ENCODE measurements around the gene PRELID3B. TPM values are rescaled to one million over a fixed set of nuclear protein-coding genes. Genes with fewer than 3 reads are reported as not detected.
A peak's percentile ranks its signal among the peaks of the same experiment; 100 is the strongest.

The PRELID3B gene
- total and polyA plus RNA-seq, 2 of the 13 experiments (the other 11 are each of a cell fraction or from before 2014, with no cell fraction given): 23.3 to 42.6 TPM

DNA sequence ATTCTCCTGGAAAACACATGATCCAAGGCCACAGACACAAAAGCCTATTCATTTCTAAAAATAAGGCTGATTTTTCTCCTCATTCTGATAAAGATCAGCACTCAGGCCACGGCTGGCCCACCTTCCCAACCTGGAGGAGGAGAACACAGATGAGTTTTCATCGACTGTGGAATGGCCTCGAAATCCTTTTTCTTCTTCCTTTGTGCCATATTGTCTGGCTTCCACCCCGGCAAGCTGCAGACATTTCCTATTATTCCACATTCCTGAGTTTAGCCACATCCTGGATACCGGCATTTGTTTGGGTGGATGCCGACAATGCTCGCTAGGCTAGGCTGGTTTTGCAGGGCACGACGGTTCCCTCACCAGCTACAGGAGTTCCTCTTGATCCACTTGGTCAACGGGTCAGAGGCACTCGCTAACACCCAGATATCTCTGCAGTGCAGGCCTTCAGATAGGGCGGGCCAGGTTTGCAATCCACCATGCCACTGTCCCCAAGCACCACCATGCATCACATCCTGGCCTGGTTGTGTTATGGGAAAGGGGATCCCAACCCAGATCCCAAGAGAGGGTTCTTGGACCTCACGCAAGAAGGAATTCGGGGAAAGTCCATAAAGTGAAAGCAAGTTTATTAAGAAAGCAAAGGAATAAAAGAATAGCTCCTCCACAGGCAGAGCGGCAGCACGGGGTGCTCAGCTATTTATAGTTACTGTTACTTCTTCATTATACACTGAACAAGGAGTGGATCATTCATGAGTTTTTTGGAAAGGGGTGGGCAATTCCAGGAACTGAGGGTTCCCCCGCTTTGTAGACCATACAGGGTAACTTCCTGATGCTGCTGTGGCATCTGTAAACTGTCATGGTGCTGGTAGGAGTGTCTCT lies 31.4 kb downstream of the PRELID3B start (continued):
- TF ChIP-seq NR2F1 (CRISPR knock-in tag; IDR thresholded peaks at IDR 0.05): no peak
- TF ChIP-seq, protein P1, sequence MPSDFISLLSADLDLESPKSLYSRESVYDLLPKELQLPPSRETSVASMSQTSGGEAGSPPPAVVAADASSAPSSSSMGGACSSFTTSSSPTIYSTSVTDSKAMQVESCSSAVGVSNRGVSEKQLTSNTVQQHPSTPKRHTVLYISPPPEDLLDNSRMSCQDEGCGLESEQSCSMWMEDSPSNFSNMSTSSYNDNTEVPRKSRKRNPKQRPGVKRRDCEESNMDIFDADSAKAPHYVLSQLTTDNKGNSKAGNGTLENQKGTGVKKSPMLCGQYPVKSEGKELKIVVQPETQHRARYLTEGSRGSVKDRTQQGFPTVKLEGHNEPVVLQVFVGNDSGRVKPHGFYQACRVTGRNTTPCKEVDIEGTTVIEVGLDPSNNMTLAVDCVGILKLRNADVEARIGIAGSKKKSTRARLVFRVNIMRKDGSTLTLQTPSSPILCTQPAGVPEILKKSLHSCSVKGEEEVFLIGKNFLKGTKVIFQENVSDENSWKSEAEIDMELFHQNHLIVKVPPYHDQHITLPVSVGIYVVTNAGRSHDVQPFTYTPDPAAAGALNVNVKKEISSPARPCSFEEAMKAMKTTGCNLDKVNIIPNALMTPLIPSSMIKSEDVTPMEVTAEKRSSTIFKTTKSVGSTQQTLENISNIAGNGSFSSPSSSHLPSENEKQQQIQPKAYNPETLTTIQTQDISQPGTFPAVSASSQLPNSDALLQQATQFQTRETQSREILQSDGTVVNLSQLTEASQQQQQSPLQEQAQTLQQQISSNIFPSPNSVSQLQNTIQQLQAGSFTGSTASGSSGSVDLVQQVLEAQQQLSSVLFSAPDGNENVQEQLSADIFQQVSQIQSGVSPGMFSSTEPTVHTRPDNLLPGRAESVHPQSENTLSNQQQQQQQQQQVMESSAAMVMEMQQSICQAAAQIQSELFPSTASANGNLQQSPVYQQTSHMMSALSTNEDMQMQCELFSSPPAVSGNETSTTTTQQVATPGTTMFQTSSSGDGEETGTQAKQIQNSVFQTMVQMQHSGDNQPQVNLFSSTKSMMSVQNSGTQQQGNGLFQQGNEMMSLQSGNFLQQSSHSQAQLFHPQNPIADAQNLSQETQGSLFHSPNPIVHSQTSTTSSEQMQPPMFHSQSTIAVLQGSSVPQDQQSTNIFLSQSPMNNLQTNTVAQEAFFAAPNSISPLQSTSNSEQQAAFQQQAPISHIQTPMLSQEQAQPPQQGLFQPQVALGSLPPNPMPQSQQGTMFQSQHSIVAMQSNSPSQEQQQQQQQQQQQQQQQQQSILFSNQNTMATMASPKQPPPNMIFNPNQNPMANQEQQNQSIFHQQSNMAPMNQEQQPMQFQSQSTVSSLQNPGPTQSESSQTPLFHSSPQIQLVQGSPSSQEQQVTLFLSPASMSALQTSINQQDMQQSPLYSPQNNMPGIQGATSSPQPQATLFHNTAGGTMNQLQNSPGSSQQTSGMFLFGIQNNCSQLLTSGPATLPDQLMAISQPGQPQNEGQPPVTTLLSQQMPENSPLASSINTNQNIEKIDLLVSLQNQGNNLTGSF (CRISPR knock-in tag; IDR thresholded peaks at IDR 0.05): 0 out of 2 replicates have a peak, but pooled peaks have one; percentile 31
- TF ChIP-seq ZSCAN12 (CRISPR knock-in tag; IDR thresholded peaks at IDR 0.05): no peak
- TF ChIP-seq, protein P2, sequence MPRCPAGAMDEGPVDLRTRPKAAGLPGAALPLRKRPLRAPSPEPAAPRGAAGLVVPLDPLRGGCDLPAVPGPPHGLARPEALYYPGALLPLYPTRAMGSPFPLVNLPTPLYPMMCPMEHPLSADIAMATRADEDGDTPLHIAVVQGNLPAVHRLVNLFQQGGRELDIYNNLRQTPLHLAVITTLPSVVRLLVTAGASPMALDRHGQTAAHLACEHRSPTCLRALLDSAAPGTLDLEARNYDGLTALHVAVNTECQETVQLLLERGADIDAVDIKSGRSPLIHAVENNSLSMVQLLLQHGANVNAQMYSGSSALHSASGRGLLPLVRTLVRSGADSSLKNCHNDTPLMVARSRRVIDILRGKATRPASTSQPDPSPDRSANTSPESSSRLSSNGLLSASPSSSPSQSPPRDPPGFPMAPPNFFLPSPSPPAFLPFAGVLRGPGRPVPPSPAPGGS (CRISPR knock-in tag; IDR thresholded peaks at IDR 0.05): peak; percentile 69; the same call in 1 of the 2 replicates
- TF ChIP-seq ZNF317 (CRISPR knock-in tag; IDR thresholded peaks at IDR 0.05): no peak
- TF ChIP-seq, protein P3, sequence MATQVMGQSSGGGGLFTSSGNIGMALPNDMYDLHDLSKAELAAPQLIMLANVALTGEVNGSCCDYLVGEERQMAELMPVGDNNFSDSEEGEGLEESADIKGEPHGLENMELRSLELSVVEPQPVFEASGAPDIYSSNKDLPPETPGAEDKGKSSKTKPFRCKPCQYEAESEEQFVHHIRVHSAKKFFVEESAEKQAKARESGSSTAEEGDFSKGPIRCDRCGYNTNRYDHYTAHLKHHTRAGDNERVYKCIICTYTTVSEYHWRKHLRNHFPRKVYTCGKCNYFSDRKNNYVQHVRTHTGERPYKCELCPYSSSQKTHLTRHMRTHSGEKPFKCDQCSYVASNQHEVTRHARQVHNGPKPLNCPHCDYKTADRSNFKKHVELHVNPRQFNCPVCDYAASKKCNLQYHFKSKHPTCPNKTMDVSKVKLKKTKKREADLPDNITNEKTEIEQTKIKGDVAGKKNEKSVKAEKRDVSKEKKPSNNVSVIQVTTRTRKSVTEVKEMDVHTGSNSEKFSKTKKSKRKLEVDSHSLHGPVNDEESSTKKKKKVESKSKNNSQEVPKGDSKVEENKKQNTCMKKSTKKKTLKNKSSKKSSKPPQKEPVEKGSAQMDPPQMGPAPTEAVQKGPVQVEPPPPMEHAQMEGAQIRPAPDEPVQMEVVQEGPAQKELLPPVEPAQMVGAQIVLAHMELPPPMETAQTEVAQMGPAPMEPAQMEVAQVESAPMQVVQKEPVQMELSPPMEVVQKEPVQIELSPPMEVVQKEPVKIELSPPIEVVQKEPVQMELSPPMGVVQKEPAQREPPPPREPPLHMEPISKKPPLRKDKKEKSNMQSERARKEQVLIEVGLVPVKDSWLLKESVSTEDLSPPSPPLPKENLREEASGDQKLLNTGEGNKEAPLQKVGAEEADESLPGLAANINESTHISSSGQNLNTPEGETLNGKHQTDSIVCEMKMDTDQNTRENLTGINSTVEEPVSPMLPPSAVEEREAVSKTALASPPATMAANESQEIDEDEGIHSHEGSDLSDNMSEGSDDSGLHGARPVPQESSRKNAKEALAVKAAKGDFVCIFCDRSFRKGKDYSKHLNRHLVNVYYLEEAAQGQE (IDR thresholded peaks at IDR 0.05; ENCODE audit: borderline replicate concordance in 1 of 2, low read depth in 1 of 2, low read length in 2 of 2): no peak
- TF ChIP-seq SIX1 (CRISPR knock-in tag; IDR thresholded peaks at IDR 0.05; ENCODE audit: borderline replicate concordance): no peak
- no peak; a peak in 1 of 4 replicates for TF ChIP-seq KLF16 (CRISPR knock-in tag; IDR thresholded peaks at IDR 0.05)
- TF ChIP-seq ZNF616 (CRISPR knock-in tag; IDR thresholded peaks at IDR 0.05; ENCODE audit: low read depth): 0 out of 2 replicates have a peak, but pooled peaks have one; percentile 16
- no peak for TF ChIP-seq ZNF326 (CRISPR knock-in tag; IDR thresholded peaks at IDR 0.05; ENCODE audit: borderline replicate concordance)
- no peak for TF ChIP-seq STAG1 (CRISPR knock-in tag; IDR thresholded peaks at IDR 0.05)
- TF ChIP-seq ZNF567 (CRISPR knock-in tag; IDR thresholded peaks at IDR 0.05; ENCODE audit: borderline replicate concordance): no peak
- no peak for TF ChIP-seq ZNF780A (CRISPR knock-in tag; IDR thresholded peaks at IDR 0.05)
- TF ChIP-seq SMYD3 (CRISPR knock-in tag; IDR thresholded peaks at IDR 0.05): no peak
- TF ChIP-seq KLF9 (CRISPR knock-in tag; IDR thresholded peaks at IDR 0.05; ENCODE audit: low read depth): no peak
- TF ChIP-seq, protein P4, sequence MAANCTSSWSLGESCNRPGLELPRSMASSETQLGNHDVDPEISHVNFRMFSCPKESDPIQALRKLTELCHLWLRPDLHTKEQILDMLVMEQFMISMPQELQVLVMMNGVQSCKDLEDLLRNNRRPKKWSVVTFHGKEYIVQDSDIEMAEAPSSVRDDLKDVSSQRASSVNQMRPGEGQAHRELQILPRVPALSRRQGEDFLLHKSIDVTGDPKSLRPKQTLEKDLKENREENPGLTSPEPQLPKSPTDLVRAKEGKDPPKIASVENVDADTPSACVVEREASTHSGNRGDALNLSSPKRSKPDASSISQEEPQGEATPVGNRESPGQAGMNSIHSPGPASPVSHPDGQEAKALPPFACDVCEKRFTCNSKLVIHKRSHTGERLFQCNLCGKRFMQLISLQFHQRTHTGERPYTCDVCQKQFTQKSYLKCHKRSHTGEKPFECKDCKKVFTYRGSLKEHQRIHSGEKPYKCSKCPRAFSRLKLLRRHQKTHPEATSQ (CRISPR knock-in tag; IDR thresholded peaks at IDR 0.05; ENCODE audit: borderline replicate concordance): no peak
- no peak for TF ChIP-seq BHLHE40 (IDR thresholded peaks at IDR 0.05; ENCODE audit: low read length)

Measured in HepG2 (cell line).